ENCODE measurements around the gene GMDS.

GMDS gene

DNA sequence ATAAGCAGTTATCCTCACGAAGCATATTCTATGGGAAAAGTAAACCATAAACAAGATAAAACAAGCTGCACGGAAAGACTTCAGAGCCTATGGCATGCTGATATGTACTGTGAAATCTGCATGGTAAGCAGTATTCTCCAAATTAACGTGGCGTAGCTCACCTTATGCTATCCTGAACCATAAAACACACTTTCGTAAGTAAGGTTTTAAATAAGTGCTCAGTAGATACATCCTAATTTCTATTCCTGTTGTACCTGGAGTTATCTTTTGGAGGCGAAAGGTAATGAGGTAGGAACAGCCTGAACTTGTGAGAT lies 208.7 kb downstream of the GMDS start:
- DNase-seq (ENCODE audit: low read depth in 3 of 3), result no peak

GRCh38 chr6:2035826-2036709 lies 209.3 kb downstream of the GMDS start:
- no peak for DNase-seq (ENCODE audit: low read depth in 3 of 3)

DNA sequence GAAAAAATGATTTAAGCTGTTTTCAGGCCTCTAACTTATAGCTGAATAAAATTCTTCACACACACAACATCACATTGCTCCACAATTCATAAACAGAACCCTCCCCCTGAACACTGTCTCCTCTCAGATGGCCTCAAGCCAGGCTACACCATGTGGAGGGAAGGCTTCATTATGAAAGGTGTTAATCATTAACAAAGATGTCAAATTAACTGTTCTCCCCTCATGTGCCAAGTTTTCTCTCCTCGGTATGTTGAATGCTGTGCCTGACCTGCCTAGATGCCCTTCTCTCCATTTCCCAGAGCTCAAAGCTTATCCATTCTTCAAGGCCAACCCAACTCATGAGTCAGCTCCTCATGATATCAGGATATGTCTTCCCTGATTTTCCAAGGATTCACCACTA lies 210.4 kb downstream of the GMDS start:
- no peak for DNase-seq (ENCODE audit: low read depth in 3 of 3)

GRCh38 chr6:2034256-2034655 lies 211.1 kb downstream of the GMDS start:
- no peak for DNase-seq (ENCODE audit: low read depth in 3 of 3)

GRCh38 chr6:2033544-2033943 lies 211.9 kb downstream of the GMDS start:
- DNase-seq (ENCODE audit: low read depth in 3 of 3), result no peak

- DNase-seq (ENCODE audit: low read depth in 3 of 3), result no peak
These were observed 214.6 kb downstream of the GMDS start for GRCh38 chr6:2030682-2031244.

DNA sequence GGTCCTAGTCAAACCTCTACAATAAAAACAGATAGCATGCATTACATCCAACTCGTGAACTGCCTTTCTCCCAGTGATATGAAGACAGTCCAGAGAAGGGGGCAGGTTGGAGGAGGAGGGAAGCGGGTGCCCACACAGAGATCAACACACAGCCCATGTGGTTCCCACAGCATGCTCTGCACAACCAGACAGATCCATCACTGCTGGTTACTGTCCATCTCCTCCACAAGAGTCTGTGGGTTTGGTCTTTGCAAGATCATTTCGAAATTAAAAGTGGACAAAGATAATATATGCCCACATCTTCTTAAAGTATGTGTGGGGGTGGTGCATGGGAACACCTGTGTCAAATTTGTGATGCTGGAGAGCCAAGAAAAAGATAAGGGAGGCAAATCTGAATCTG lies 215.5 kb downstream of the GMDS start:
- DNase-seq (ENCODE audit: low read depth in 3 of 3), result no peak

DNA sequence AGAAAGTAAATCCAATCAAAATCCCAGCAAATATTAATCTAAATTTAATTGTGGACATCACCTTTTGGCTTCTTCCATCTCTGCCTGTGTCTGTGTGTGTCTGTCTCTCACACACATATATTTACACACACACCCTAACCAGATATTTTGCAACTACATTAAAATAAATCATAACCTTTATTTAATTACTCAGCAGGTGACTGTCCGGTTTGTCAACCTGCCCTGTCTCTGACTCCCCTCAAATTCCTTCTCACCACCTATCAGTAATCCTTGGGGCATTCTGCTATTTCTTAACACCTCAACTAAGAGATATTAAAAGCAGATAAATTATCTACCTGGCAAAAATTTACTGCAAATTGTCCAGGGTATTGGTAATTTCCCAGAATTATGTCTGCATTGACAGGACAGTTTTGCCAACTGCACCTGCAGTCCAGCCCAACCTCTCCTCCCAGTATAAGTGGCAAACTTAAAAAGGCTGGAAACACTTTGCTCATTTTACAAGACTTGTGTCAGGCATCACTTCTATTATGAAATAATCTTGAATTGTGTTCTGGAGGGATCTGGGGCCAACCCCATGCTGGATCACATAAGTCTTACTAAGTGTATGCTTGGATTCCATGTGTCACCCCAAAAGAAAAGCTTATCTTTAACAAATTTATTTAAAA lies 216.1 kb downstream of the GMDS start:
- DNase-seq (ENCODE audit: low read depth in 3 of 3), result no peak

- DNase-seq (ENCODE audit: low read depth in 3 of 3), result no peak
These were observed 216.9 kb downstream of the GMDS start for GRCh38 chr6:2028457-2029038.

- DNase-seq (ENCODE audit: low read depth in 3 of 3), result no peak
These were observed 219.3 kb downstream of the GMDS start for GRCh38 chr6:2026133-2026532.

- DNase-seq (ENCODE audit: low read depth in 3 of 3), result no peak
These were observed 223.7 kb downstream of the GMDS start for GRCh38 chr6:2021713-2022125.

DNA sequence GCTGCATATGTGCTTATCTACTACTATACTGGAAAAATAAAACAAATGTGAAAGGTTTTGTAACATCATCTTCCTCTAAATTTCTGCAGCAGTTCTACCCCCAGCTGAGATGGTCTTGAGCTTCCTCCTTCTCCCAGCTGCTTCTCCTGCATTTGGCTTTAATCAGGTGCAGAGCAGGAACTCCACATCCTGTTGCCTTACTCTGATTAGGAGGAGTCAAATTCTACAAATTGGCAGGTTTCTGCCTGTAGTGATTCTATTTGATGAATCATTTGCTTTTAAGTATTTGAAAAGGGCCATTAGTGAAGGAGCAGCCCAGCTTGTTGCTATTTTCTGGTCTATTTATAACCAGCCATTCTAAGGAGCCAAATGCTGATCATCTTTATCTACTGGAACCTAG lies 224.5 kb downstream of the GMDS start:
- DNase-seq (ENCODE audit: low read depth in 3 of 3), result no peak

GRCh38 chr6:2019051-2019450 lies 226.4 kb downstream of the GMDS start:
- DNase-seq (ENCODE audit: low read depth in 3 of 3), result no peak

DNA sequence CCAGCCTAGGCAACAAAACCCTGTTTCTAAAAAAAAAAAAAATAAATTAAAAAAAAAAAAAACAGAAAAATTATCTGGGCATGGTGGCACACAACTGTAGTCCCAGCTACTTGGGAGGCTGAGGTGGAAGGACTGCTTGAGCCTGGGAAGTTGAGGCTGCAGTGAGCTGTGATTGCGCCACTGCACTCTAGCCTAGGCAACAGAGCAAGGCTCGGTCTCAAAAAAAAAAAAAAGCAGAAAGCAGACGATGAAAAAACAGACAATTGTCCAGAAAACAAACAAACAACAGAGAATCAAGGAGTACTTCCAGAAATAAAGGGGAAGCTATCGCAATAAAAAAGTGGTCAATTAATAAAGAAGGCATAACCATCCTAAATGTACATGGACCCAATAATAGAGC lies 229.4 kb downstream of the GMDS start:
- DNase-seq (ENCODE audit: low read depth in 3 of 3), result no peak

GRCh38 chr6:2008383-2008976 lies 236.9 kb downstream of the GMDS start:
- DNase-seq (ENCODE audit: low read depth in 3 of 3), result no peak

DNA sequence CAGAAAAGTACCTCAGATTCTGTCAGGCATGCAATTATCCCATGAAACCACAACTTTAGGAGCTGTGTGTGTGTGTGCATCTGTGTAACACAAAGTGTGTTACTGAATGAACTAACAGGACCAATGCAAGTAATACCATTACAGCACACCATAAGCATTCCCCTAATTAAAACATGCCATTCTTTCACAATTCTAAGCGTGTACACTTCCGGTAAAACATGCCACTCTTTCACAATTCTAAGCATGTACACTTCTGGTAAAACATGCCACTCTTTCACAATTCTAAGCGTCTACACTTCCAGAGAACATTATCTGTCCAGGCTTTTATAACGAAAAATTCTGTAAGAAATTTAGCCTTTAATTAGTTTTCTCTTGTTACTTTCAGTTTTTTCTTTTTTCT lies 238.2 kb downstream of the GMDS start:
- no peak for DNase-seq (ENCODE audit: low read depth in 3 of 3)

GRCh38 chr6:2004888-2005287 lies 240.5 kb downstream of the GMDS start:
- DNase-seq (ENCODE audit: low read depth in 3 of 3), result no peak

GRCh38 chr6:2000962-2001361 lies 244.4 kb downstream of the GMDS start:
- no peak for DNase-seq (ENCODE audit: low read depth in 3 of 3)

- no peak for DNase-seq (ENCODE audit: low read depth in 3 of 3)
These were observed 247.7 kb downstream of the GMDS start for GRCh38 chr6:1997702-1998101.

DNA sequence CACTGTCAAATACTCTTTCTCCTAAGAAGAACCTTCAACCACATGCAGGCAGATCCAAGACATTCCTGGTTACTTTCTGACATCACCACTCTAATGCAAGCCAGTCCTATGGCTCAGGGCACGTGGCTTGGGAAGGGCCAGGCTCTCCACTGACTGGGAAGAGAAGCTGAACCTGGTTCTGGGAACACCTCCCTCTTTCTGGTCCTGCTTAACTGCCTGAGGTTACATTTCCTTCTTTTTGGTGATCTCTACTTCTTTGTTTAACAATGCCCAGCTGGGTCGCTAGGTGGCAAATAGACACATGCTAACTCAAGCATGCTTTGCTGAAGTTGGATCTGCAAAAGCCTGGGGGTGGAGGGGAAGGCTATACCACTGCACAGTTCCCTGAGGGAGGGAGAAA lies 249.8 kb downstream of the GMDS start:
- DNase-seq (ENCODE audit: low read depth in 3 of 3), result no peak

- DNase-seq (ENCODE audit: low read depth in 3 of 3), result no peak
These were observed 252.4 kb downstream of the GMDS start for GRCh38 chr6:1993042-1993441.

DNA sequence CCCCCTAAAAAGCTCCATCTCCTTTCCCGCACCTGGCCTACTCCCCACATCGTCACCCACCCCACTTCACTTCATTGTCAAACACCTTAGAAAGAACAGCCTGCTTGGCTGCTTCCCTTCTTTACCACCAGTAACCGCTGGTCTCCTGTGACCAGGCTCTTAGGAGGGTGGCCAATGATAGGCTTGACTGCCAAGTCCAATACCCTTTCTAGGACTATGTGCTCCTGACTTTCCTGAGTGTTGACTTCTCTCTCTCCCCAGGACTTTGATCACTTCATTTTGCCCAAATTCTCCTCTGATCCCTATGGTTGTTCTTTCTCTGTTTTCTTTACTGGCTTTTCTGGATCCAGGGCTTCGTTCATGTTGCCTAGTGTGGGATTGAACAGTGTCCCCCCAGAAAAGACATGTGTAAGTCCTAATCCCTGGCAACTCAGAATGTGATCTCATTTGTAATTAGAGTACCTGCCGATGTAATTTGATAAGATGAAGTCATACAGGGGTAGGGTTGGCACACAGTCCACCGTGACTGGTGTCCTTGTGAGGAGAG lies 254.0 kb downstream of the GMDS start:
- DNase-seq (ENCODE audit: low read depth in 3 of 3), result no peak
